ENCODE measurements around the gene DOCK11.

The DOCK11 gene

GRCh38 chrX:118497180-118497818 lies 1.7 kb downstream of the DOCK11 start:
- Histone ChIP-seq H3K9ac (ENCODE audit: insufficient read length) (no peak overlapping the region), H3K4me3 (peak overlapping the region; percentile 80), H3K27ac (no peak overlapping the region), H3K36me3 (ENCODE audit: insufficient read depth, low read length) (no peaks in the 10 kb centered on the region), H3K9me3 (ENCODE audit: low read depth, low read length) (no peaks in the 10 kb centered on the region)
- no peak for TF ChIP-seq FOXP2 (optimal IDR thresholded peaks at IDR 0.05; ENCODE audit: control extremely low read depth, extremely low read length, insufficient read depth)
- no peak for TF ChIP-seq POLR2AphosphoS5 (IDR thresholded peaks at IDR 0.05; ENCODE audit: borderline replicate concordance, low read depth, low read length)
- no peak for TF ChIP-seq EZH2 (IDR thresholded peaks at IDR 0.05)
- no peak for DNase-seq (ENCODE audit: low read depth, low spot score)

DNA sequence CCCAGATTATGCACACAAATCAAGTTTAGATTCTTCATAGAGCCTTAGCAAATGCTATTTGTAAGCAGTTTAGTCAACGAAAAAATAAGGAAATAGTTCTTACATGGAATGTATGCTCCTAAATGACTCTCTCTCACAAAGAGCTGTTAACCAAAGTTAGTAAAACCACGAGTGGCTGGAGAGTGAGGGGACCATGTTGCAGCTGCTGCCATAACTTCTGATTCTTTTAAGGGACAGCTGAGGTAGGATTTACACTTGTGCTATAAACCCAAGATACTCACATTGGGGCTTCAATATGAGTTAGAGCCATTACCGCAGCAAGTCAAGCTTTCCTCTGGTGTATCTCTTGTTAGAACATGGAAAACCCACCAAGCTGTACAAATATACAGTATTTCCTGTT lies 2.7 kb downstream of the DOCK11 start:
- no peak overlapping the region for H3K4me3 ChIP-seq
- no peaks in the 10 kb centered on the region for H3K9me3 ChIP-seq (ENCODE audit: low read depth, low read length)
- no peak overlapping the region for H3K9ac ChIP-seq (ENCODE audit: insufficient read length)
- DNase-seq (ENCODE audit: low read depth, low spot score), result no peak
- H3K36me3 ChIP-seq (ENCODE audit: insufficient read depth, low read length), result no peaks in the 10 kb centered on the region
- no peak for TF ChIP-seq EZH2 (IDR thresholded peaks at IDR 0.05)
- H3K27ac ChIP-seq, result no peak overlapping the region

GRCh38 chrX:118498755-118499154 lies 3.1 kb downstream of the DOCK11 start:
- DNase-seq (ENCODE audit: low read depth, low spot score), result no peak
- no peak overlapping the region for H3K27ac ChIP-seq
- no peak for TF ChIP-seq FOXP2 (optimal IDR thresholded peaks at IDR 0.05; ENCODE audit: control extremely low read depth, extremely low read length, insufficient read depth)
- no peak for TF ChIP-seq EZH2 (IDR thresholded peaks at IDR 0.05)
- no peak for TF ChIP-seq POLR2AphosphoS5 (IDR thresholded peaks at IDR 0.05; ENCODE audit: borderline replicate concordance, low read depth, low read length)
- no peaks in the 10 kb centered on the region for H3K9me3 ChIP-seq (ENCODE audit: low read depth, low read length)
- no peaks in the 10 kb centered on the region for H3K36me3 ChIP-seq (ENCODE audit: insufficient read depth, low read length)
- H3K4me3 ChIP-seq, result no peak overlapping the region
- H3K9ac ChIP-seq (ENCODE audit: insufficient read length), result no peak overlapping the region

- H3K27ac ChIP-seq, result no peak overlapping the region
- H3K9ac ChIP-seq (ENCODE audit: insufficient read length), result no peak overlapping the region
- H3K36me3 ChIP-seq (ENCODE audit: insufficient read depth, low read length), result no peaks in the 10 kb centered on the region
- TF ChIP-seq POLR2AphosphoS5 (IDR thresholded peaks at IDR 0.05; ENCODE audit: borderline replicate concordance, low read depth, low read length) (no peak), EZH2 (IDR thresholded peaks at IDR 0.05) (no peak), FOXP2 (optimal IDR thresholded peaks at IDR 0.05; ENCODE audit: control extremely low read depth, extremely low read length, insufficient read depth) (no peak)
- H3K4me3 ChIP-seq, result no peak overlapping the region
- no peaks in the 10 kb centered on the region for H3K9me3 ChIP-seq (ENCODE audit: low read depth, low read length)
- no peak for DNase-seq (ENCODE audit: low read depth, low spot score)
Measured at GRCh38 chrX:118499295-118499694, 3.7 kb downstream of the DOCK11 start.

DNA sequence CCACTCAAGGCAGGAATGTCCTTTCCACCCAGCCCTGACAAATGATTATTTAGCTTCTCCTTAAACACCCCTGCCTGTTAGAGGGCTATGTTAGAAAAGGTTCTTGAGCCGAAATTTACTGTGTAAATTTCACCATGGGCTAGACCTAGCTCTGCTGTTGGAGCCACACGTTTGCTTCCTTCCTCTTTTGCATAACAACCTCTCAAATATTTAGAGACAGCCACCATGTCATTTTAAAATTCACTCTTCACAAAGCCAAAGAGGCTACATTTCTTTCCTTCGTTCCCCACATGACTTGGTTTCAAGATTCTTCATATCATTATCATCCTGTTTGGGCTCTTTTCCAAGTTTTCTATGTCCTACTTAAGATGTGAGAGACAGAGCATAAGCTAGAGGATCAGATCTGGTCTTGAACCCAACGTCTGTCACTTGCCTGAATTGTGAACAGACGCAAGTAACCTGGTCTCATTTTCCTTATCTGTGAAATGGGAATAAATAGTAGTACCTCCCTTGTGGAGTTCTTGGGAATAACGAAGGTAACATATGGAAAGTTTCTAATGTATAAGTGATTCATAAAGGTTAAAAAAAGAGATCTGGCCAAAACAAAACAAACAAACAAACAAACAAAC lies 6.7 kb downstream of the DOCK11 start:
- no peaks in the 10 kb centered on the region for H3K36me3 ChIP-seq (ENCODE audit: insufficient read depth, low read length)
- DNase-seq (ENCODE audit: low read depth, low spot score), result no peak
- H3K9ac ChIP-seq (ENCODE audit: insufficient read length), result no peak overlapping the region
- TF ChIP-seq EZH2 (IDR thresholded peaks at IDR 0.05) (no peak), POLR2AphosphoS5 (IDR thresholded peaks at IDR 0.05; ENCODE audit: borderline replicate concordance, low read depth, low read length) (no peak), FOXP2 (optimal IDR thresholded peaks at IDR 0.05; ENCODE audit: control extremely low read depth, extremely low read length, insufficient read depth) (no peak)
- no peaks in the 10 kb centered on the region for H3K9me3 ChIP-seq (ENCODE audit: low read depth, low read length)
- H3K27ac ChIP-seq, result no peak overlapping the region
- H3K4me3 ChIP-seq, result 0 out of 2 replicates have a peak overlapping the region, but pooled peaks have one; percentile 11

- H3K27ac ChIP-seq, result no peak overlapping the region
- DNase-seq (ENCODE audit: low read depth, low spot score), result no peak
- H3K4me3 ChIP-seq, result no peak overlapping the region
- TF ChIP-seq FOXP2 (optimal IDR thresholded peaks at IDR 0.05; ENCODE audit: control extremely low read depth, extremely low read length, insufficient read depth) (no peak), POLR2AphosphoS5 (IDR thresholded peaks at IDR 0.05; ENCODE audit: borderline replicate concordance, low read depth, low read length) (no peak), EZH2 (IDR thresholded peaks at IDR 0.05) (no peak)
- H3K9me3 ChIP-seq (ENCODE audit: low read depth, low read length), result no peaks in the 10 kb centered on the region
- no peak overlapping the region for H3K9ac ChIP-seq (ENCODE audit: insufficient read length)
- no peaks in the 10 kb centered on the region for H3K36me3 ChIP-seq (ENCODE audit: insufficient read depth, low read length)
Measured at GRCh38 chrX:118503260-118504041, 7.8 kb downstream of the DOCK11 start.

DNA sequence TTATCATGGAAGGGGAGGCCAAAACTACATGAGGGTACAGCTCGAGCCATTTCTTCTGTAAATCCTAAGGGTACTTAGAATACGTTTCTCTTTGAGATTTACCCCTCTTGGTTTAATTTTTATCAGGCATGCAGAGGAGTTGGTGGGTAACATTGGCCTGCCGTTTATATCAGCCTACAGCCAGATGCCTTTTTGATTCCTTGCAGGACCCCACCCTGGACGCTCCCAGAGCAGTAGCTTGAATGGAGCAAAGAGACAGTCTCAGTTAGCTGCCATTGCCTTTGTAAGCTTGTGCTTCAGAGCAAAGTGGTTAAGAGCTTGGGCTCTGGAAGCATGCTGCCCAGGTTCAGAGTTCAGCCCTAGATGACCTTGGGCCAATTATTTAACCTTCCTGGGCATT lies 9.0 kb downstream of the DOCK11 start:
- H3K9me3 ChIP-seq (ENCODE audit: low read depth, low read length), result no peaks in the 10 kb centered on the region
- DNase-seq (ENCODE audit: low read depth, low spot score), result no peak
- no peak overlapping the region for H3K4me3 ChIP-seq
- no peak for TF ChIP-seq POLR2AphosphoS5 (IDR thresholded peaks at IDR 0.05; ENCODE audit: borderline replicate concordance, low read depth, low read length)
- no peak for TF ChIP-seq FOXP2 (optimal IDR thresholded peaks at IDR 0.05; ENCODE audit: control extremely low read depth, extremely low read length, insufficient read depth)
- TF ChIP-seq EZH2 (IDR thresholded peaks at IDR 0.05), result no peak
- no peak overlapping the region for H3K9ac ChIP-seq (ENCODE audit: insufficient read length)
- H3K36me3 ChIP-seq (ENCODE audit: insufficient read depth, low read length), result no peaks in the 10 kb centered on the region
- no peak overlapping the region for H3K27ac ChIP-seq

DNA sequence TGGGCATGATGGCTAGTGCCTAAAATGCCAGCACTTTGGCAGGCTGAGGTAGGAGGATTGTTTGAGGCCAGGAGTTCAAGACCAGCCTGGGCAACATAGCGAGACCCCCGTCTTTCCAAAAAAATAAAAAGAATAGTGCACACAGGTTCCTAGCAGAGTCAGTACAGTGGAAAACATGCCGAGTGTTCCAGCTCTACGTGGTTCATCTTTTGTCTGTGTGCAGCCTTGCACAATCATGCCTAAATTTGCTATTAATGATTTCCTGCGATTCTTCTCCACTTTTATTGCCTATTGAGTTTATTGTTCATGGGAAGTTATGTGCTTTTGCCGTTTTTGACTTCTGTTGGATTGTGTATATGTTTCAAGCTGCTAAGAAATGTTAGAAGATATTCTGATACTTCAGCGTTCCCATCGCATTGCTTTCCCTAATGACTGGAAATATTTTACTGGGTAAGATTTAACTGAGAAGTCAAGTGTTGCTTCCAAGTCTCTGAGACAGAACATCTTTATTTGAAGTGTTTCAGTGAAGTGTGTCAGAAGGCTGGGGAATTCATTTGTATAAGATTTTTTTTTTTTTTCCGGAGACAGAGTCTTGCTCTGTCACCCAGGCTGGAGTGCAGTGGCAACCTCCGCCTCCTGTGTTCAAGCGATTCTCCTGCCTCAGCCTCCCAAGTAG lies 11.3 kb downstream of the DOCK11 start:
- no peak for DNase-seq (ENCODE audit: low read depth, low spot score)
- TF ChIP-seq POLR2AphosphoS5 (IDR thresholded peaks at IDR 0.05; ENCODE audit: borderline replicate concordance, low read depth, low read length) (no peak), FOXP2 (optimal IDR thresholded peaks at IDR 0.05; ENCODE audit: control extremely low read depth, extremely low read length, insufficient read depth) (no peak), EZH2 (IDR thresholded peaks at IDR 0.05) (no peak)
- Histone ChIP-seq H3K9ac (ENCODE audit: insufficient read length) (no peak overlapping the region), H3K27ac (no peak overlapping the region), H3K4me3 (no peak overlapping the region), H3K9me3 (ENCODE audit: low read depth, low read length) (no peaks in the 10 kb centered on the region), H3K36me3 (ENCODE audit: insufficient read depth, low read length) (no peaks in the 10 kb centered on the region)
